GM12891 (cell line): ENCODE measurements around the gene SGF29.
A peak's percentile ranks its signal among the peaks of the same experiment; 100 is the strongest.
"Not testable (repeated sequence)": the region's sequence is repeated elsewhere in the genome, so short reads cannot be mapped to it uniquely, and the experiment has no call there.

ENCODE experiments used
- DNase-seq: peaks from one replicate; pipeline ENCODE4 v3.0.0; 2011; ENCODE audit warnings: low spot score; ENCODE audit not compliant: insufficient read length
- FAIRE-seq: peaks from 2 replicates; lab custom pipeline; 2011; peaks lifted over from hg19 to GRCh38; lab: Jason Lieb, UNC
- PAX5 ChIP-seq: IDR thresholded peaks from 2 replicates; pipeline ENCODE4 v1.6.1; 2011; ENCODE audit warnings: low read length, moderate library complexity, mild to moderate bottlenecking; ENCODE audit not compliant: insufficient read depth, severe bottlenecking
- POLR2A ChIP-seq: IDR thresholded peaks from 2 replicates; pipeline ENCODE4 v1.6.1; 2011; ENCODE audit warnings: low read depth, low read length, control low read depth
- POLR2AphosphoS5 ChIP-seq: IDR thresholded peaks from 2 replicates; pipeline ENCODE4 v1.6.1; 2011; ENCODE audit warnings: low read depth, low read length, control low read depth
- POU2F2 ChIP-seq: IDR thresholded peaks from 2 replicates; pipeline ENCODE4 v1.6.1; 2011; ENCODE audit warnings: low read depth, mild to moderate bottlenecking, control low read depth, low read length, moderate library complexity
- SPI1 ChIP-seq: IDR thresholded peaks from 2 replicates; pipeline ENCODE4 v1.6.1; 2011; ENCODE audit warnings: low read depth, low read length, control low read depth
- TAF1 ChIP-seq: IDR thresholded peaks from 2 replicates; pipeline ENCODE4 v1.6.1; 2011; ENCODE audit warnings: low read depth, low read length, control low read depth

Gene SGF29

DNA sequence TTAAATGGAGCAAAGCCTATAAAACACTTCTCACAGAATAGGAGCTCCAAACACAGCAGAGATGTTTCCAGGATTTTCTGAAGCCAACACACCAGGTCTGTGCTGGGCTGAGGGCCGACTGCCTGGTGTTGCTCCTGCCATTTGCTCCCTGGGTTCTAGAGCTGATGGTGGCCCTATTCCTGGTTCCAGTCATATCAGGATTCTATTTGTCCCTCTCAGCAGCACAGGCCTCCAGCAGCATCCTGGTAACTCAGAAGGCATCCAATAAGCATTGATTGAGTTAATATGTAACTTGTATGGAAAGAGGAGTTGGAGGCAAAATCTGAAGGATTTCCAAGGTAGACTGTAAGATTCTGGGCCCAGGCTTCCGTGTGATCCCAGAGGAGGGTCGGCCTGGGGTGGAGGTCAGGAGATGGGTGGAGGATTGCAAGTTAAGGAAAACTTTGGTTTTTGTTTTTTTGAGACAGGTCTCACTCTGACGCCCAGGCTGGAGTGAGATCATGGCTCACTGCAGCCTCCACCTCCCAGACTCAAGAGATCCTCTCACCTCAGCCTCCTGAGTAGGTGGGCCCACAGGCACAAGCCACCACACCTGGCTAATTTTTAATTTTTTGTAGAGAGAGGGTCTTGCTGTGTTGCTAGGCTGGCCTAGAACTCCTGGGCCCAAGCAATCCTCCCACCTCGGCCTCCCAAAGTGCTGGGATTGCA is 20.6 kb upstream of the SGF29 start:
- no peak for FAIRE-seq
- TF ChIP-seq POLR2A (no peak), TAF1 (no peak)
- DNase-seq: no peak

DNA sequence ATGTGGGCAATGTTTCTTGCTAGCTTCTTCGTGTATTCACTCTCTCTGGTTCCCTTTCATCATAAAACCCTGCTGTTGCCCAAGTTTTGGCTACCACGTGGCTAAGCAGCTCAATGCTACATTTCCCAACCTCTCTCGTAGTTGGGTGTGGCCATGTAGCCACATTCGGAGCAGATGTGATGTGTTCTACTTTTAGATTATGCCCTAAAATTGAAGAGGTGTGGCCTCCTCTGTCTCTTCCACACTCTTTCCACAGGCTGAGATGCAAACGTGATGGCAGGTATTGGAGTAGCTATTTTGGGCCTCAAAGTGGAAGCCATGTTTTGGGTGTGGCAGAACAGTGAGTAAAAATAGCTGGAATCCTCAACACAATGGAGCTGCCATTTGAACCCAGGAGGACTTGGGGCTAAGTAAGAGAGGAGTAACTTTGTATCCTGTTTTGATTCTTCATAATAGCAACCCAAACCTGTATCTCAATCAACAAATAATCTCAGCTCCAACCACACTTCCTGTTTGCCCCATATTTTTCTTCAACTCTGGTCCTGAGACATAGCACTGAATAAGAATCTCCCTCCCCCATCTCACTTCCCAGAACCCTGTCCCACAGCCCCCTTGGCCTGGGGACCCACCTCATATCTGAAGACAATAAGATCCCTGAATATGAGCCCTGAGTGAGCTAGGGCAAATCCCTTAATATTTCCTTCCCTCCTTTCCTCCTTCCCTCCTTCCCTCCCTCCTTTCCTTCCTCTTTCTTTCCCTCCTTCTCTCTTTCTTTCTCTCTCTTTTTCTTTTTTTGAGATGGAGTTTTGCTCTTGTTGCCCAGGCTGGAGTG is 19.0 kb upstream of the SGF29 start:
- no peak for DNase-seq
- TF ChIP-seq PAX5 (no peak), POU2F2 (no peak), POLR2A (no peak), POLR2AphosphoS5 (no peak), SPI1 (no peak), TAF1 (no peak)
- FAIRE-seq: no peak

DNA sequence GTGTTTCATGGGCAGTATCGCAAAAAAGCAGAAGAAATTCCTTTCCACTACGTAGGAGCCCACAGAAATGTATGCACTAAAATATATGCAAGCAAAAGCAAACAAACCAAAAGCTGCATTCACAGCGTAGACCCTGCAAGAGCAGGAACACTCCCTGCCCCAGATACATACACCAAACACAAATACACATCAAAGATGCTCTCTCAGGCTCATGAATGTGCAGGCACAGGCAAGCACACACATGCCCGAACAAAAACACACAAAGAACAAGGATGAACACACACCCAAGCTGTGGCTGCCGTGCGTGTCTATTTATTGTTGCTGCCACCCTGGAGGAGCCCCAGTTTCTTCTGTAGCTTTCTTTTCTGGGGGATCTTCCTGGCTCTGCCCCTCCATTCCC is 16.6 kb upstream of the SGF29 start:
- no peak for TF ChIP-seq POLR2A
- no peak for TF ChIP-seq TAF1
- TF ChIP-seq PAX5: no peak
- TF ChIP-seq POLR2AphosphoS5: no peak
- no peak for TF ChIP-seq POU2F2
- TF ChIP-seq SPI1: no peak
- DNase-seq (no peak), FAIRE-seq (no peak)

DNA sequence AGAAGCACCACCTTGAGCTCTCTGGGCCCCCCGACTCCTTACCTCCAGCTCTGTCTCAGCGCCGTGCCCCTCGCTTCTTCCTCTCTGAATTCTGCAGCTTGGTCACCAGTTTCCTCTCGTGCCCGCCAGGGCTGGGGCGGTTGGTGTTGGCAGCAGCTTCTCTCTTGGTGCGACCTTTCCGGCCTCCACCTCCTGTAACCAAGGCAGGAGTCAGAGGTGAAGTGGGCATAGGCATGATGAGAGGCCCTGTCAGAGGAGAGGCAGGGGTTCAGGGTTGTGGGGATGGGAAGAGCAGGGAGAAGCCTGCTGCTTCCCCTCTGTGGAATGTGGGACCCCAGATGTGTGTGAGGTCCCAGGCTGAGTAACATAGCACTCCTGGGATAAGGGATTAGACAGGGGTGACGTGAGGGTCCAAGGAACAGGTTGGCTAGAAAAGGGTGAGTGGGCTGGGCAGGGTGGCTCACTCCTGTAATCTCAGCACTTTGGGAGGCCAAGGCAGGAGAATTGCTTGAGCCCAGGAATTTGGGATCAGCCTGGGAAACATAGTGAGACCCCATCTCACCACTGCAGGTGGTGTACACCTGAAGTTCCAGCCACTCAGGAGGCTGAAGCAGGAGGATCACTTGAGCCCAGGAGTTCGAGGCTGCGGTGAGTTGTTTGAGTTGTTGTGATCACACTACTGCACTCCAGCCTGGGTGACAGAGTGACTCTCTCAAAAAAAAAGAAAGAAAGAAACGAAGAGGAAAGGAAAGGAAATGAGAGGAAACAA is 15.6 kb upstream of the SGF29 start:
- no peak for DNase-seq
- no peak for FAIRE-seq
- TF ChIP-seq SPI1 (no peak), PAX5 (no peak), POLR2AphosphoS5 (no peak), TAF1 (no peak), POLR2A (no peak), POU2F2 (no peak)

DNA sequence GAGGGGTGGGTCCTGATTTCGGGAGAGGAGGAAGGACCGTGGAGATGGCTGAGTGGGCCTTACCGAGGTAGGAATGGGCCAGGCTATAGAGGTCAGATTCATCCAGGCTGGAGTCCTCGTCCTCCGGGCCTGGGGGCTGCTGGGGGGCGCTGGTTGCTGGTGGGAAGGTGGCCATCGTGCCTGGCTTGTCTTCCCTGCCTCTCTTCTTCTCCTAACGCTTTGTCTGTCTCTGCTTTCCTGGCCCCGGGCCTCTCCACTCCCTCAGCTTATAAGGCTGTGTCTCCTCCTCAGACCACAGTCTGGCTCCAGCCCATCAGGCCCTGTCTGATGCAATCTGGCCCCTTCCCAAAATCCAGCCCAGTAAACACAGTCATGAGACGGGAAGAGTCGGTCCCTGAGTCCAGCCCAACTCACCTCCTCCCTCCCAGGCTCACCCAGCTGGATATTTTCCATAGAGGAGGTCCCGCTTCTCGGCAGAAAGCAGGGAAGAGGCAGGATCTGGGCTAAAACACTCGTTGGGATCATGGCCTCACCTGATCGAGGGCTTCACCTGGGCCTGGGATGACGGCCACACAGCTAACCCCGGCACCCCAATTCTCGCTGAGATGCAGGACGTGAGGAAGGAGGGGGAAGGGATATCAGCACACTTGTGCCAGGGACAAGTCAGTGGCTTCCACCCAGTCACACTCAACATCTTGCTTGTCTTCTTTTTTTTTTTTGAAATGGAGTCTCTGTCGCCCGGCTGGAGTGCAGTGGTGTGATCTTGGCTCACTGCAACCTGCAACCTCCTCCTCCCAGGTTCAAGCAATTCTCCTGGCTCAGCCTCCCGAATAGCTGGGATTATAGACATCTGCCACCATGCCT is 14.8 kb upstream of the SGF29 start, which contains the start of gene NUPR1:
Gene NUPR1 (minus strand): TSS at position 242 of the 864 bp plus-strand sequence. CDS start 67 bp downstream, at position 175.
- no peak for FAIRE-seq
- TF ChIP-seq SPI1: no peak
- DNase-seq: no peak

DNA sequence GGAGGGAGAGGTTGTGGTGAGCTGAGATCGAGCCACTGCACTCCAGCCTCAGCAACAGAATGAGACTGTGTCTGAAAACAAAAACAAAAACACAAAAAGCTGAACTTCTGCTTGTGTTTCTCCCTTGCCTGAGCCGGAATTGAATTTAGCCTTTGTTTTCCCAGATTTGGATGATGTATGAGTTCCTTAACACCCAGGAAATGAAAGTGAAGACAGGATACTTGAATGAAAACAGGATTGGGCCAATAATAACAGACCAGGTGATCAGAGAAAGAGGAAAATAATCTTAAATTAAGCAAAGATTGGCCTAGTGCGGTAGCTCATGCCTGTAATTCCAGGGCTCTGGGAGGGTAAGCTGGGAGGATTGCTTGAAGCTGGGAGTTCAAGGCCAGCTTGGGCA is 13.4 kb upstream of the SGF29 start:
- no peak for TF ChIP-seq SPI1
- no peak for TF ChIP-seq TAF1
- TF ChIP-seq POLR2A: no peak
- no peak for TF ChIP-seq PAX5
- TF ChIP-seq POU2F2: no peak
- no peak for TF ChIP-seq POLR2AphosphoS5
- no peak for DNase-seq
- no peak for FAIRE-seq

DNA sequence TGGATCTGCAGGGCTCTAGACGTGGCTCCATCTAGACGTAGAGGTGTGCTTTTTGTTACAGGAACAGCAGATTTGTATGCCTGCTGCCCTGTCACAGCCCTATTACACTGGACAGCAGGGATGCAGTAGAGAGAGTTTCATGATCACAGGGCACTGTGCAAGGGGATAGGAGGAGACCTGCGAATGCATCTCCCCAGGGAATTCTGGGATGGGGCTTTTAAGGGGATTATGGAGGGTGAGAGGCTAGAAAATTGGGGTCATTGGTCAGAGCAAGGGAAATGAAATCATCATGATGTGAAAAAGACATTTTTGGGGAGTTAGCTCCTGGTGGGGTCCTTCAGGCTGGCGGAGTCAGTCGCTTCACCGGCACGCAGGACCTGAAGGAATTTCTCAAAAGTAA is 11.1 kb upstream of the SGF29 start:
- TF ChIP-seq TAF1 (no peak), POU2F2 (no peak), PAX5 (no peak), POLR2AphosphoS5 (no peak), POLR2A (no peak), SPI1 (no peak)
- no peak for DNase-seq
- FAIRE-seq: no peak

DNA sequence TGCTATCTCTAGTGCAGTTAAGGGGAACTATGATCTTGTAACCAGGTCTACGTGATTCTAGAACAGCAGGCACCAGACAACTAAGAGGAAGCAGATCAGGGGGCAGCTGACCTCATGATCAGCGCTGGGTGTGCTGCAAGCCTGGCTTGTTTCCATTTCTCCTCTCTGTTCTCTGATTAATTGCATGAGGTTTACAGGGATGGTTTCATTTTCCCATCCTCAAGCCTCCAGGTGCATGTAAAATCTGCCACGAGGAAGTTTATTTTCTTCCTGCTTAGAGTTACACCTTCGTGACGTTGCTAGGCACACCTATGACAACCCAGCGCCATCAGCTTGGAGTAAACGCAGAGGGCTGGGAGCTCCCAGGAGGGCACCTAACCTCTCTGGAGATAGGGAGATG is 10.6 kb upstream of the SGF29 start:
- FAIRE-seq (no peak), DNase-seq (peak; percentile 42)
- TF ChIP-seq POLR2A: no peak
- TF ChIP-seq PAX5: no peak
- no peak for TF ChIP-seq SPI1
- TF ChIP-seq POU2F2: no peak
- no peak for TF ChIP-seq POLR2AphosphoS5
- TF ChIP-seq TAF1: no peak

DNA sequence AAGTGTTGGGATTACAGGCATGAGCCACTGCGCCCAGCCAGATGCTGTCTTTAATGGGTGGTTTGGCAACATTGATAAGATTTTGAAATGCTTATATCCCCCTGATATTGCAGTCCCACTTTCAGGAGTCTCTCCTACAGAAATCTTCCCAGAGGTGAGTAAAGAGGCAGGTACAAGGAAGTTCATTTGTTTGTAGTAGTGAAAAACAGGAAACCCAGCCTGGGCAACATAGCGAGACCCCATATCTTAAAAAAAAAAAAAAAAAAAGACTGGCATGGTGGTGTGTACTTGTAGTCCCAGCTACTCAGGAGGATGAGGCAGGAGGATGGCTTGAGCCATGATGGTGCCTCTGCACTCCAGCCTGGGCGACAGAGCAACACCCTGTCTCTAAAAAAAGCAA is 8.7 kb upstream of the SGF29 start:
- FAIRE-seq (no peak), DNase-seq (no peak)
- TF ChIP-seq PAX5 (no peak), POLR2AphosphoS5 (no peak), POLR2A (no peak), TAF1 (no peak), POU2F2 (no peak), SPI1 (no peak)

DNA sequence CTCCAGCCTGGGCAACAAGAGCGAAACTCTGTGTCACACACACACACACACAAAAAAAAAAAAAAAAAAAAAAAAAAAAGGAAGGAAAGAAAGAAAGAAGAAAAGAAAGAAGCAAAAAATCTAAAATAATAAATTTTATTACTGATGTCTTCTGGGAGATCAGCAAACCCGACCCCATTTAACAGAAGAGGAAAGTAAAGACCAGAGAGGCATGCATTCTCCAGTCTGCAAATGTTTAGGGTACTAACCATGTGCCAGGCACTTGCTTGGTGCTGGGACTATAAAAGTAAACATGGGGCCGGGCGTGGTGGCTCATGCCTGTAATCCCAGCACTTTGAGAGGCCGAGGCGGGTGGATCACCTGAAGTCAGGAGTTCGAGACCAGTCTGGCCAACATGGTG is 7.8 kb upstream of the SGF29 start:
- not testable (repeated sequence) for FAIRE-seq, DNase-seq
